IPS DF 4.7 (cell line): Measurements from ENCODE around the gene C5AR1.
"Not testable (repeated sequence)": the region's sequence is repeated elsewhere in the genome, so short reads cannot be mapped to it uniquely, and the experiment has no call there.

Experiments used
- DNase-seq: peaks from one replicate; pipeline ENCODE4 v3.0.0-alpha.2; 2013; ENCODE audit warnings: low spot score; ENCODE audit errors: extremely low read depth

Gene C5AR1

DNA sequence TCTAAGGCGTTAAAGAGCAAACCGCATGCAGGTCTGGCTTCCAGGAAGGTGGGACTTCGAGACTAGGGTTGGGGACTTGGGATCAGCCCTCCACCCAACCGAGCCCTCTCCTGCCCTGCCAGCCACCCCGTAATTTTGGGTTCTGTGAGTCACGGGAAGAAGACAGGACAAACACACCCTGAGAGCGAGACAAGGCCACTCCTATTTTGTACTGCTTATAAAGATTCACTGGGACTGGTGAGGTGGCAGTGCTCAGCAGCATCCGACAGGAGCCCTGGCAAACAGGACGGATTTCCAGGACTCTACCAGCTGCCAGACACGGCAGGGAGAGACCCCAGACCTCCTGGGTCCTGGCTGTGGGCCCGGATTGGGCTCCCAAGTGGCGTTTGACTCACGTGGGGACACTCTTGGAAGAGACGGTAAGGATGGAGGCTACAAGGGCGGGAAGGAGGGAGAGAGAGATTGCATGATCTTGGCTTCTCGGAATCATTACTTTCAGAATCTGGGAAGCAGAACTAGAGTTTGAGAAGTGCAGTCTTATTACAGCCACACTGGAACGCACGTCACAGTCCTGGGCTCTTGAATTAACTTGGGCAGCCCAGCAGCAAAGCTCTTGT is 22.4 kb downstream of the C5AR1 start, which contains the start of gene C5AR2:
Gene C5AR2, plus strand, starts transcription at position 245 of the 617 bp plus-strand sequence. CDS start 8,625 bp downstream, outside the sequence.
- DNase-seq, result no peak

DNA sequence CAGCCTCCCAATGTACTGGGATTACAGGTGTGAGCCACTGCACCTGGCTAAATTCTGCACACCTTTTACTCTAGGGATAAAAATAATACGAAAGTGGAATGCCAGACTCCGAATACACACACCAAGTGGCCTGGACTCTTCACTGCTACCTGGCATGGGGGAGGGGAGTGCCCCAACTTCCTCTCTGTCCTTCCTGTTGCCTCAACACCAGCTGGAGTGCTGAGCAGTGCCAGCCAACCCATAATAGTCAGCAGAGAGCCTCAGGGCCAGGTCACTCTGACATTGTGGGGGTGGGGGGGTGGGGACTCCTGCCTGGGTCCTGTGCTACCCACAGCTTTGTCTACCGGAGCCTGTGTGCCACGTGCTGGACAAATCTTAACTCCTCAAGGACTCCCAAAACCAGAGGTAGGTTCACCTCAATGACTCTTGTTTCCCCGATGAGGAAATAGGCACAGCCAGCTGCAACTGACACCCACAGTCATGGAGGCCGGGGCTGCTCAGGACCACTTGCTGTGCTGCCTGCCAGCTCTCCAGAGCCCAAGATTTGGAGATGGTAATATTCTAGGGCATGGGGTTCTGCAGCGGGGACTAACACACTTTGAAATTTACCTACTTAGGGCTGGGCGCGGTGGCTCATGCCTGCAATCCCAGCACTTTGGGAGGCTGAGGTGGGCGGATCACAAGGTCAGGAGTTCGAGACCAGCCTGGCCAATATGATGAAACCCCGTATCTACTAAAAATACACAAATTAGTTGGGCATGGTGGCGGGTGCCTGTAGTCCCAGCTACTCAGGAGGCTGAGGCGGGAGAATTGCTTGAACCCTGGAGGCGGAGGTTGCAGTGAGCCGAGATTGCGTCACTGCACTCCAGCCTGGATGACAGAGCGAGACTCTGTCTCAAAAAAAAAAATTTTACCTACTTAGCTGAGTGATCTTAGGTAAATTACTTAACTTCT is 27.4 kb downstream of the C5AR1 start:
- not testable (repeated sequence) for DNase-seq

DNA sequence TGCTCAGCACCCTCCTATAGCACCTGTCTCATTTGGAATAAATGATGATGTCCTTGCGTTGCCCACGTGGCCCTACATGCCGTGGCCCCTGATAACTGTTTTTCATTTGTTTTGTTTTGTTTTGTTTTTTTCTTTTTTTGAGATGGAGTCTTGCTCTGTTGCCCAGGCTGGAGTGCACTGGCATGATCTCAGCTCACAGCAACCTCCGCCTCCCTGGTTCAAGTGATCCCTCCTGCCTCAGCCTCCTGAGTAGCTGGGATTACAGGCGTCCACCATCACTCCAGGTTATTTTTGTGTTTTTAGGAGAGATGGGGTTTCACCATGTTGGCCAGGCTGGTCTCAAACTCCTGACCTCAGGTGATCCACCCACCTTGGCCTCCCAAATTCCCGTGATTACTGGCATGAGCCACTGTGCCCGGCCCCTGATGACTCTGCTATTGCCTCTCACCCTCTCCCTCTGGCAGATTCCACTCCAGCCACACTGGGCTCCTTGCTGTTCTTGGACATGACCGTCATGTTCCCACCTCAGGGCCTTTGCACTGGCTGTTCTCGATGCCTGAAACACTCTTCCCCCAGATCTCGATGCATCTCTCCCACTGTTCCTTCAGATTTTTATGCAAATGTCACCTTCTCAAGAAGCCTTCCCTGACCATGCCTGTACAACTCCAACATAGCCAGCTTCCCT is 29.7 kb downstream of the C5AR1 start:
- no peak for DNase-seq

GRCh38 chr19:47340477-47341208 is 31.0 kb downstream of the C5AR1 start:
- no peak for DNase-seq

DNA sequence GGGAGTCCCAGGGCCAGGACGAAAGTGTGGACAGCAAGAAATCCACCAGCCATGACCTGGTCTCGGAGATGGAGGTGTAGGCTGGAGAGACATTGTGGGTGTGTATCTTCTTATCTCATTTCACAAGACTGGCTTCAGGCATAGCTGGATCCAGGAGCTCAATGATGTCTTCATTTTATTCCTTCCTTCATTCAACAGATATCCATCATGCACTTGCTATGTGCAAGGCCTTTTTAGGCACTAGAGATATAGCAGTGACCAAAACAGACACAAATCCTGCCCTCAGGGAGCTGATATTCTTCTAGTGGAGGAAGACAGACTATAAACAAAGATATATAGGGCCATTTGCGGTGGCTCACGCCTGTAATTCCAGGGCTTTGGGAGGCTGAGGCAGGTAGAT is 32.1 kb downstream of the C5AR1 start:
- DNase-seq, result no peak

DNA sequence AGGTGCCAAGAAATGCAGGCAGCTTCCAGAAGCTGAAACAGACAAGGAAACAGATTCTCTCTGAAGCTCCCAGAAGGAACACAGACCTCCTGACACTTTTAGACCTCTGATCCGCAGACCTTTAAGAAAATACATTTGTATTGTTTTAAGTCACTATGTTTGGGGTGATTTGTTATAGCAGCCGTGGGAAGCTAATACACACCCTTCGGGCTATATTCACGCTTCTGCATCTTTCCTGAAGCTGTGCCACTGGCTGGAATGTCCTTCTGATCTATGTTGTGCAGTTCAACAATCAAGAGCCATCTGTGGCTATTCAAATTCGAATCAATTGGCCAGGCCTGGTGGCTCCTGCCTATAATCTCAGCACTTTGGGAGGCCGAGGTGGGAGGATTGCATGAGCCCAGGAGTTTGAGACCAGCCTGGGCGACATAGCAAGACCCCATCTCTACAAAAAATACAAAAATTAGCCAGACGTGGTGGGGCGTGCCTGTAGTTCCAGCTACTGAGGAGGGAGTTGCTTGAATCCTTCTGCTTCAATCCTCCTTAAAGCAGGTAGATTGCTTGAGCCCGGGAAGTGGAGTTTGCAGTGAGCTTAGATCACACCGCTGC is 33.6 kb downstream of the C5AR1 start:
- DNase-seq, result no peak

DNA sequence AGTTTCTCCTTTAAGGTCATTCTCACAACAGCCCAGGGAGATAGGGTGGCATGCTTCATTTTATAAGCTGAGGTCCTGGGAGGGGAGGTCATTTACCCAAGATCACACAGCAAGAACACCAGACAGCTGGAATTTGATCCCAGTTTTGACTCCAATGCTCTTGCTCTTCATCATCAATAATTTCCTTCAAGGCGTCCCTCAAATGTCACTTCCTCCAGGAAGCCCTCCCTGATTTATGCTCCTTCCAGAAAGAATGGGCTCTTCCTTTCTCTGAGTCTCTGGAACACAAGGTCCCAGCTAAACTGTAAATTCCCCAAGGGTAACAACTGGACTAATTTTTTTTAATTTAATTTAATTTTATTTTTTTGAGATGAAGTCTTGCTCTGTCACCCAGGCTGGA is 34.8 kb downstream of the C5AR1 start:
- no peak for DNase-seq

DNA sequence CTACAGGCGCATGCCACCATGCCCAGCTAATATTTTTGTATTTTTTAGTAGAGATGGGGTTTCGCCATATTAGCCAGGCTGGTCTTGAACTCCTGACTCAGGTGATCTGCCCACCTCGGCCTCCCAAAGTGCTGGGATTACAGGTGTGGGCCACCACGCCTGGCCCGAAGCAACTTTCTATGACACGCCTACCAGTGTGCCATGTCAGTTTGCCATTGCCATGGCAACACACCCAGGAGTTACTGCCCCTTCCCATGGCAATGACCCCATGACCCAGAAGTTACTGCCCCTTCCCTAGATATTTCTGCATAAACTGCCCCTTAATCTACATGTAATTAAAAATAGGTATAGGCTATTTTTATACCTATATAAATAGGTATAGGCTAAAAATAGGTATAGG is 36.4 kb downstream of the C5AR1 start:
- not testable (repeated sequence) for DNase-seq

GRCh38 chr19:47348819-47349795 is 39.4 kb downstream of the C5AR1 start, which contains the start of gene DHX34:
Gene DHX34 (plus strand): TSS chr19:47349315. CDS start chr19:47353031, 3,716 bp downstream.
- DNase-seq, result peak; percentile 92

GRCh38 chr19:47350630-47351029 is 41.0 kb downstream of the C5AR1 start:
- no peak for DNase-seq

DNA sequence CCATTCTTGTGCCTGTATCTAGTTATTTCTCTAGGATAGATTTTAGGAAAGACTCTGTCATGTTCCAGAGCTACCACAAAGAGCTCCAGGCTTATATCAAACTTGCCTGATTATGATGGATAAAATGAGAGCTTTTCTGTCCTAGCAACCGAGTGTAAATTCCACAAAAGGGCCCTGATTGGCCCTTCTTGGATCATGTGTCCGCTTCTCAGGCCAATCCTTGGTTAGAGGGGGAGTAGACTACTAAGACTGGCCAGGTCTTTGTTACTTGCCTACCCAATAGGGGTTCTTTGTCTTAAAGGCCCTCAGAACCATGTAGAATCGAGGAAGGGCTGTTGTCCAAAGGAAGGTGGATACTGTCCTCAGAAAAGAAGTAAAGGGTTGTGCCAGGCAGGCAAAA is 41.9 kb downstream of the C5AR1 start:
- DNase-seq, result no peak

DNA sequence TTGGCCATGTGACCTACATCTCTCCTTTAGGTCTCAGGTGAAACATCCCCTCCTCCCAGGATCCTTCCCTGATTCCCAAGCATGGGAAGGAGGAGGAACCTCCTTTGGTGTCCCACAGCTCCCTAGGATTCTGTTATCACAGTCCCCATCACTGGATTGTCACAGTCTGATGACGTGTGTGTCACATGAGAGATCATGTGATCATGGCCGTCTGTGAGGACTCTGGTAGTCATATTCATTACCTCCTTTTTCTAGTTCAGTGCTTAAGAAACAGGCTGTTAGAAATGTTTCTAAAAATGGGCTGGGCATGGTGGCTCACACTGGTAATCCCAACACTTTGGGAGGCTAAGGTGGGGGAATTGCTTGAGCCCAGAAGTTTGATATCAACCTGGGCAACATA is 42.4 kb downstream of the C5AR1 start:
- DNase-seq, result no peak

GRCh38 chr19:47353307-47353712 is 43.6 kb downstream of the C5AR1 start:
- DNase-seq, result no peak

- no peak for DNase-seq
Observed at GRCh38 chr19:47356900-47357299, 47.2 kb downstream of the C5AR1 start.

DNA sequence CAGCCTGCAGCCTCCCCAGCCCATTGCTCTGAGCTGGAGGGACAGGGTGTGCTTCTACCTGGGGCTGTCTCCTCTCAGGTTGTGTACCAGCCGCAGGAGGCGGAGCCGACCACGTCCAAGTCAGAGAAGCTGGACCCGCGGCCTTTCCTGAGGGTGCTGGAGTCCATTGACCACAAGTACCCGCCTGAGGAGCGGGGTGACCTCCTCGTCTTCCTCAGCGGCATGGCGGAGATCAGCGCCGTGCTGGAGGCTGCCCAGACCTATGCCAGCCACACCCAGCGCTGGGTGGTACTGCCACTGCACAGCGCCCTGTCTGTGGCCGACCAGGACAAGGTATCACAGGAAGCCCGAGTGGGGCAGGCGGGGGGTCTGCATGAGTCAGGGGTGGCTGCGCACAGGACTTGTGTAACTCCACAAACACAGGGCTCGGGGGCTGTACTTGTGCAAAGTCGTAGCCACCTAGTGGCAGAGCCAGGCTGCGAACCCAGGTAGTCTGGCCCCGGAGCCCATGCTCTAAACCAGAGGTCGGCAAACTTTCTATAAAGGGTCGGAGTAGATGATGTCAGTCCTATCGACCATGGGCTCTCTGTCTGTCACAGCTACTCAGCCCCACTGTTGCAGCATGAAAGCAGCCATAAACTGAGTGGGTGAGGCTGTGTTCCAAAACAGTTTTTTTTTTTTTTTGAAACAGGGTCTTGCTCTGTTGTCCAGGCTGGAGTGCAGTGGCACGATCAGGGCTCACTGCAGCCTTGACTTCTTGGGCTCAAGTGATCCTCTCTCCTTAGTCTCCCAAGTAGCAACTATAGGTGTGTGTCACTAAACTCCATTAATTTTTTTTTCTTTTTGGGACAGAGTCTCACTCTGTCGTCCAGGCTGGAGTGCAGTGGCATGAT is 48.4 kb downstream of the C5AR1 start:
- DNase-seq, result no peak

- DNase-seq, result no peak
Observed at GRCh38 chr19:47358936-47359335, 49.3 kb downstream of the C5AR1 start.

DNA sequence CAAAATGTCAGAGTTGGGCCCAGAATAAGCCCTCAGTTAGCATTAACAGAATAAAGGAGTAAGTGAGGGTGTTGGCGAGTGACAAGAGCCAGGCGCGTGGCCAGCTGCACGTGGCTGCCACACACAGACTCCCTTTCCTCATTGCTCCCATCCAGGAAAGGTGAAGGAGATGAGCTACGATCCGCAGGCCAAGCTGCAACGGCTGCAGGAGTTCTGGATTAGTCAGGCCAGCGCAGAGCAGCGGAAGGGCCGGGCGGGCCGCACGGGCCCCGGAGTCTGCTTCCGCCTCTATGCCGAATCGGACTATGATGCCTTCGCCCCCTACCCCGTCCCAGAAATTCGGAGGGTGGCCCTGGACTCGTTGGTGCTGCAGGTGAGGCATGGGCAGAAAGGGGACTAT is 52.7 kb downstream of the C5AR1 start:
- DNase-seq, result no peak

DNA sequence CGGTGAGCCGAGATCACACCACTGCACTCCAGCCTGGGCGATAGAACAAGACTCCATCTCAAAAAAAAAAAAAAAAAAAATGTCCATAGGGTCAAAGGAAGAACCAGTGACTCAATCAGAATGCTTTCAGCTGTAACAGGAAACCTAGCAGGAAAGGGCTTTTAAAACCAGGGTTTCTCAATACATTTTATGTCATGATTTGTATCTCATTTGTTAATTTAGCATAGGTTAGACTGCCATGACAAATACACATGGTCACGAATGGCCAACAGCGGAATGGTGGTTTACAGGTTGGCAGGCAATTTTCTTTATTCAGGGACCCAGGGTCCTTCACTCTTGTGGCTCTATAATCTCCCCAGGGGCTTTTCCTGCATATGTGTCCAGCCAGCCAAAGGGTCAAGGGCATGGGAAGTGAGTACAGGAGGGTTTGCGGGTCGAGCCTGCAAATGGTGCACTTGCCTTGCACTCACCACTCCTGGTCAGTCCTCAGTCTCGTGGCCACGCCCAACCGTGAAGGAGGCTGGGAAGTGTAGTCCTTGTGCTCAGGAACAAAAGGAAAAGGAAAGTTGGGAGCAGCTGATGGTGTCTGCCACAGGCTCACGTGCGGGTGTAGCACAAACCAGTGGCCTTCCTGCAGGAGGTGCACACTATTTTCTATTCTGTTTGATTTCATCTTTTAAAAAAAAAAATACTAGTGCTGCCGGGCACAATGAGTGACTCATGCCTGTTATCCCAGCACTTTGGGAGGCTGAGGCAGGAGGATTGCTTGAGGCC is 54.3 kb downstream of the C5AR1 start:
- DNase-seq, result no peak
